ENCODE measurements around the gene ARMC5.
"Not testable (repeated sequence)": the region's sequence is repeated elsewhere in the genome, so short reads cannot be mapped to it uniquely, and the experiment has no call there.

ARMC5 gene

DNA sequence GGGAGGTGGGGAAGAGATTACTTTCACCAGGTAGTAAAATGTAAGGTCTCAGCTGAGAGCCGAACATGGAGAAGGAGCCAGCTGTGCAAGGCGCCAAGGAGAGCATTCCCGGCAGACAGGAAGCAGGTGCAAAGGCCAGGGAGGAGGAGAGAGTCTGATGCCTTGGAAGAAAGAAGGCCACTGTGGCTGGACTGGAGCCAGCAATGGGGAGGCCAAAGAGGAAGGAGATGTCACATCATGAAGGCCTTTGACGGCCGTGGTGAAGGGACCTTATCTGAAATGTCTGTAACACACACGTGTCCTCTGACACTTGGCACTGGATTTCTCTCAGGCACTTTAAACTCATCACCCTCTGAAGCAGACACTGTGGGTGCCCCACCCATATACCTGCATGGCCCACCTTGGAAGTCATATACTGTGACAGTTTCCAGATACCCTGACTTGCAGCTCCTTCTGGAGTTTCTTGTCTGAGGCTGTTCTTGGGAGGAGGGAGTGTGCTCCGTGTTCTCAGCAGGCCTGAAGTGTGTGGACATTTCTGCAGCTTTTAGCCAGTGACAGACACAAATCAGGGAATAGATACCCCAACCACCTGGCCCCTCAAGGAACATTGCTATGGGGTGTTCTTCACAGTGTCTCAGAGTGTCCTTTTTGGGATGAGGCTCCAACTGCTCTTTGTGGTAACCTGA is 21.7 kb downstream of the ARMC5 start:
- DNase-seq, result no peak

DNA sequence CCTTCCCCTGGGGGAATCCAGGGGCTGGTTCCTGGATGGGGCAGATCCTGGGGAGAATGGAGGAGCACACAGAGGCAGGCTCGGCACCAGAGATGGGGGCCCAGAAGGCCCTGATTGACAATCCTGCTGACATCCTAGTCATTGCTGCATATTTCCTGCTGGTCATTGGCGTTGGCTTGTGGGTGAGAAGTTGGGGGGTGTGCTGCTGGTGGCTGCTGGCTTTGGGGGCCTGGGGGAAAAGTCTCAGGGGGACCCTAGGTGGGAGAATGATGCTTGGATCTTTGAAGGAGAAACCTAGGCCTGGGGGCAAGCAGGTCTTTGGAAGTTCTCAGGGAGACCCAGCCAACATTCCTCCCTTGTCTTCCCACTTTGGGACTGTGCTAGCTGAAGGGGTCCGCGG is 23.8 kb downstream of the ARMC5 start, which contains the start of gene SLC5A2:
TSS of gene SLC5A2 (plus strand) at position 43 of the 400 bp plus-strand sequence. CDS start at position 57, 14 bp downstream.
- no peak for DNase-seq

DNA sequence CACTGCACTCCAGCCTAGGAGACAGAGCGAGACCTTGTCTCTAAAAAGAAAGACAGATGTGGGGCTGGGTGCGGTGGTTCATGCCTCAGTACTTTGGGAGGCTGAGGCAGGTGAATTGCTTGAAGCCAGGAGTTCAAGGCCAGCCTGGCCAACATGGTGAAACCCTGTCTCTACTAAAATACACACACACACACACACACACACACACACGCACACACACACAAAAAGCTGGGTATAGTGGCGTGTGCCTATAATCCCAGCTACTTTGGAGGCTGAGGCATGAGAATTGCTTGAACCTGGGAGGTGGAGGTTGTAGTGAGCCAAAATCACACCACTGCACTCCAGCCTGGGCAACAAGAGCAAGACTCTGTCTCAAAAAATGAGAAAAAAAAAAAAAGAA is 24.7 kb downstream of the ARMC5 start:
- not testable (repeated sequence) for DNase-seq

DNA sequence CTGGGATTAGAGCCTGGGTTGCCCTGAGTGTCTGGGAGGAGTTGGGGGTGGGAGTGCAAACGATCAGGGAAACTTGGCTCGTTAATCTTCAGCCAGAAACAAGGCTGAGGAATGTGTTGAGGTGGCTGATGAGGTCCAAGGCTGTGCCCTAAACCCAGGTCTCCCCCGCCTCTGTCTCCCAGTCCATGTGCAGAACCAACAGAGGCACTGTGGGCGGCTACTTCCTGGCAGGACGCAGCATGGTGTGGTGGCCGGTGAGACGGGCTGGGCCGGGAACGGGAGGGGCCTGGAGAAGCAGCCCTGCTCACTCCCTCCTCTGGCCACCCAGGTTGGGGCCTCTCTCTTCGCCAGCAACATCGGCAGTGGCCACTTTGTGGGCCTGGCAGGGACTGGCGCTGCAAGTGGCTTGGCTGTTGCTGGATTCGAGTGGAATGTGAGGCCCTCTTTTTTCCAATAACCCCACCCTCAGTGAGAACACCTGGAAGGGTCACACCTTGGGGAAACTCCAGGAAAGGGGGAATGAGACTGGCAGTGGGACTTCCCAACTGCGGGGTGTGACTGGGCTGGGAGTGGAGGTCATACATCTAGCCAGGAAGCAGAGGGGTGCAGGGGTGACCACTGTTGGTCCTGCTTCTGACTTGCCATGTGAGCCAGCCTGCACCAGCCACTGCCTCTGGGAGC is 25.3 kb downstream of the ARMC5 start:
- DNase-seq, result no peak

DNA sequence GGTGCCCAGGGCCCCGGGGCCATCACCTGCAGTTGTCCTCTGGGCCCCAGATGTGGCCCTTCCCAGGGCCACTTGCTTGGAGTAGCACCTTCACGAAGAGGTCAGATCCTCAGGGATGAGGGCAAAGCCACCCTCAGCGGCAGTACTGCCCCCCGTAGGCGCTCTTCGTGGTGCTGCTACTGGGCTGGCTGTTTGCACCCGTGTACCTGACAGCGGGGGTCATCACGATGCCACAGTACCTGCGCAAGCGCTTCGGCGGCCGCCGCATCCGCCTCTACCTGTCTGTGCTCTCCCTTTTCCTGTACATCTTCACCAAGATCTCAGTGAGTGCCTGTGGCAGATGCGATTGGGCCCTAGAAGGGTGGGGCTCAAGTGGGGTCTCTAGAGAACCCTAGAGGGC is 26.3 kb downstream of the ARMC5 start:
- DNase-seq, result no peak

DNA sequence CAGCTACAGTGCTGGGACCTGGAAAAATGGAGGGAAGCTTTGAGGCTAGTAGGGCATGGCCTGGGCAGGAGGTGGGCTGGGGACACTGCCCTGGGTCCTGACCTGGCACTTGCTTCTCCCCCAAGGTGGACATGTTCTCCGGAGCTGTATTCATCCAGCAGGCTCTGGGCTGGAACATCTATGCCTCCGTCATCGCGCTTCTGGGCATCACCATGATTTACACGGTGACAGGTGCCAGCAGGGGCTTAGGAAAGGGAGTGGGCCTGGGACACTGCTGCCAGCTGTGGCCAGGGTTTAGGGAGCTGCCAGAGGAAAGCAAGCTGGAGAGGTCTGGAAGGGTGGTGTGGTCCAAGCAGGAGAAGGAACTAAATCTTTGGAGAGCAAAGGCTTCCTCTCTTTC is 26.7 kb downstream of the ARMC5 start:
- no peak for DNase-seq

DNA sequence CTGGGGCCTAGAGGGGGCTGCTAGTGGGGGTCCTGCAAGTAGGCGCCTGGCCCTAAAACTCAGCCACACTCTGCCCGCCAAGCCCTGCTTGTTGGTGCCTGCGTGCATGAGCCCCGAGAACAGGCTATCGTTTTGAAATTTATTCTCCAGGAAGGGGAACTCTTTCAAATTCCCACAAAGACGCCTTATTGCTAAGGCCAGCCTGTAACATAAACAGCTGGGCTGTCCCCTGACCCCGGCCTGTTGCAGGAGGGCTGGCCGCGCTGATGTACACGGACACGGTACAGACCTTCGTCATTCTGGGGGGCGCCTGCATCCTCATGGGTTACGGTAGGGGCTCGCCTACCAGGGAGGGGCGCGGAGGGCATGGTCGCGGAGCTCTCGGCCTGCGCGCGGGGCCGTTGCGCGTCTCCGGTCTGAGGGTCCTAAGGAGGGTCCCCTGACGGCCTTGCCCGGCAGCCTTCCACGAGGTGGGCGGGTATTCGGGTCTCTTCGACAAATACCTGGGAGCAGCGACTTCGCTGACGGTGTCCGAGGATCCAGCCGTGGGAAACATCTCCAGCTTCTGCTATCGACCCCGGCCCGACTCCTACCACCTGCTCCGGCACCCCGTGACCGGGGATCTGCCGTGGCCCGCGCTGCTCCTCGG is 27.9 kb downstream of the ARMC5 start:
- DNase-seq, result no peak

DNA sequence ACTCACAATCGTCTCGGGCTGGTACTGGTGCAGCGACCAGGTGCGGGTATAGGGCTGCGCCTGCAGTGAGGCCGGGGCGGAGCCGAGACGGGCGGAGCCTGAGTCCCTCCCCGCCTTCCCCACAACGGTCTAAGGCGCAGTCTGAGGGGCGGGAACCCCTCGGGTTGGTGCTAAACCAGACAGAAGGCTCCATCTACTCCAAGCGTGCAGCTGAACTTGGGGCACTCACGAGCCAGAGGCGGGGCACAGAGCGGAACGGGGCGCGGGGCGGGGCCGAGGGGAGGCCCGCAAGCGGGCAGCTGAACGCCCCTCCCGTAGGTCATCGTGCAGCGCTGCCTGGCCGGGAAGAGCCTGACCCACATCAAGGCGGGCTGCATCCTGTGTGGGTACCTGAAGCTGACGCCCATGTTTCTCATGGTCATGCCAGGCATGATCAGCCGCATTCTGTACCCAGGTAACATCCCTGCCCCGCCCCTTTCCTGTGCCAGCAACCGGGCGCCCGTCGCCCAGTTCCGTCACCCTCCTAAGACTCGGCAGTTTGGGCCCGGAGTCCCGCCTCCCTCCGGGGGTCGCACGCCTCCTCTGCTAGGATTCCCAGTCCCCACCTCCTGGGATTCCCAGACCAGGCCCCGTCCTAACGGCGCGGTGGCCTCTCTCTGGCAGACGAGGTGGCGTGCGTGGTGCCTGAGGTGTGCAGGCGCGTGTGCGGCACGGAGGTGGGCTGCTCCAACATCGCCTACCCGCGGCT is 28.6 kb downstream of the ARMC5 start:
- peak; percentile 63 for DNase-seq

DNA sequence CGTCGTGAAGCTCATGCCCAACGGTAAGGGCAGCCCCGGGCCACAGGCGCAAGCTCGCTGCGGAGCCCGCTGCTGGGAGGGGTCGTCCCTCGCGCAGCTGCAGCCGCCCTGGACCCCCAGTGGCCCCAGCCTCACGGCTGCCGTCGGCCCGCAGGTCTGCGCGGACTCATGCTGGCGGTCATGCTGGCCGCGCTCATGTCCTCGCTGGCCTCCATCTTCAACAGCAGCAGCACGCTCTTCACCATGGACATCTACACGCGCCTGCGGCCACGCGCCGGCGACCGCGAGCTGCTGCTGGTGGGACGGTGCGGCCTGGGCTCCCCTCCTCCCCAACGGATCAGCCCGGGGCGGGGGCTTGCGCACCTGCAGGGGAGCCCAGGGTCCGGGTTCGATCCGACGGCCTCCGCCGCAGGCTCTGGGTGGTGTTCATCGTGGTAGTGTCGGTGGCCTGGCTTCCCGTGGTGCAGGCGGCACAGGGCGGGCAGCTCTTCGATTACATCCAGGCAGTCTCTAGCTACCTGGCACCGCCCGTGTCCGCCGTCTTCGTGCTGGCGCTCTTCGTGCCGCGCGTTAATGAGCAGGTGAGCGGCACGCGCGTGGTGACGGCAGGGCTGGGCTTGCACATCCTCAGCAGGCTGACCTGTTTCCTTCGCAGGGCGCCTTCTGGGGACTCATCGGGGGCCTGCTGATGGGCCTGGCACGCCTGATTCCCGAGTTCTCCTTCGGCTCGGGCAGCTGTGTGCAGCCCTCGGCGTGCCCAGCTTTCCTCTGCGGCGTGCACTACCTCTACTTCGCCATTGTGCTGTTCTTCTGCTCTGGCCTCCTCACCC is 29.4 kb downstream of the ARMC5 start:
- no peak for DNase-seq

DNA sequence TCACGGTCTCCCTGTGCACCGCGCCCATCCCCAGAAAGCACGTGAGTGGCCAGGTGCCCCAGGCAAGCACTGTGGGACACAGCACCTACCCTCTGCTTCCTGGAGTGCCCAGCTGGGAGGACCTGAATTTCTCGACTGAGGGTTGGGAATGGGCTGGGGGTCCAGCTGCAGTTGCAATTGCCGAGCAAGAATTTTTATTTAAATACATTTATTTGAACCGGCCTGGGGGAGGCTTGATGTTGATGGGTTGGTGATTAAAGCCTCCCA is 29.9 kb downstream of the ARMC5 start:
- DNase-seq, result no peak

DNA sequence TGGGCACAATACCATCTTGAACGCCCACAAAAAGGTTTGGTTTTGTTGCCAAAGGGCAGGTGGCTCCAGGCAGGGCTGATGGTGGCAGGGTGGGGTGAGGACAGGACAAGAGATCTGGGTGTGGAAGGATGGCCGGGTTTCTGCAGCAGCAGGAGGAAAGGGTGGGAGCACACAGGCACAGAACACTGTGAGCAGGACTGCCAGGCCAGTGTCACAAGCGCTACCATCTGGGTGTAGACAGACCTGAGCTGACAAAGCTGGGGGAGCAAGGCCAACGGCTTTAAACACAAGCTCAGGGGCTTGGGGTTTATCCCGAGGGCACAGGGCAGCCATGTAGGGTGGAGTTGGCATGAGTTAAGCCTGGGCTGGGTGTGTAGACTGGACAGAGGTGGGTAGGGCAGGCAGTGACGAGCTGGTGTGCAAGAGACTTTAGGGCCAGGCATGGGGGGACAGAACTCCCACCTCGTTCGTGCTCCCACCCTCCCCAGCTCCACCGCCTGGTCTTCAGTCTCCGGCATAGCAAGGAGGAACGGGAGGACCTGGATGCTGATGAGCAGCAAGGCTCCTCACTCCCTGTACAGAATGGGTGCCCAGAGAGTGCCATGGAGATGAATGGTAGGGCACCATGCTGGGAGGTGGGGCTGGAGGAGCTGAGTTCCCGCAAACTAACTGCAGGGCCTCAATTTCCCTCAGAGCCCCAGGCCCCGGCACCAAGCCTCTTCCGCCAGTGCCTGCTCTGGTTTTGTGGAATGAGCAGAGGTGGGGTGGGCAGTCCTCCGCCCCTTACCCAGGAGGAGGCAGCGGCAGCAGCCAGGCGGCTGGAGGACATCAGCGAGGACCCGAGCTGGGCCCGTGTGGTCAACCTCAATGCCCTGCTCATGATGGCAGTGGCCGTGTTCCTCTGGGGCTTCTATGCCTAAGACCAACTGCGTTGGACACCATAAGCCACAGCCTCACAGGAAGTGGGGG is 30.6 kb downstream of the ARMC5 start:
- DNase-seq, result no peak

DNA sequence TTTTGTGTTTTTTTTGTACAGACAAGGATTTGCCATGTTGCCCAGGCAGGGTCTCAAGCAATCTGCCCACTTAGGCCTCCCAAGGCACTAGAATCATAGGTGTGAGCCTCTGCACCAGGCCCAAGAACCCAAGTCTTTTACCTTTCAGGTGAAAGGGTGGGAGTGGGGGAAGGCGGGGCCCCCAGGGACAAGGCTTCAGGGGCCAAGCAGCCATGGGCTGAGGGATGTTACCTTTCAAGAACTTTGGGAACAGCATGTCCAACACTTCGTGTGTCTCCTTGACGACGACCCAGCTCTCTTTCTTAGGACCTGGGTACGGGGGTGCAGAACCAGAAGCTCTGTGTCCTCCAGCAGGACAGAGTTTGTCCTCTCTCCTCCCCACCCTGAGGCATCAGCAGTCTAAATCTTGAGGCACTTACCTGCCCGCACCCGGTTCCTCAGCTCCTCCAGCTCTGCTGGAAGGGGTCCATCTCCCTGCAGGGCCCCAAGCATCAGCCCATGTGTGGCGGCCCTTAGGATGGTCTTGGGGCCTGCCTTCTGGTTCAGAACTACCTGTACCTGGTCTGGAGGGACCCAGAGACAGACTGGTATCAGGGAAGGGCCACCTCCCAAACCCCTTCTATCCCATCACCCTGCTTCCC is 32.6 kb downstream of the ARMC5 start:
- DNase-seq, result no peak

DNA sequence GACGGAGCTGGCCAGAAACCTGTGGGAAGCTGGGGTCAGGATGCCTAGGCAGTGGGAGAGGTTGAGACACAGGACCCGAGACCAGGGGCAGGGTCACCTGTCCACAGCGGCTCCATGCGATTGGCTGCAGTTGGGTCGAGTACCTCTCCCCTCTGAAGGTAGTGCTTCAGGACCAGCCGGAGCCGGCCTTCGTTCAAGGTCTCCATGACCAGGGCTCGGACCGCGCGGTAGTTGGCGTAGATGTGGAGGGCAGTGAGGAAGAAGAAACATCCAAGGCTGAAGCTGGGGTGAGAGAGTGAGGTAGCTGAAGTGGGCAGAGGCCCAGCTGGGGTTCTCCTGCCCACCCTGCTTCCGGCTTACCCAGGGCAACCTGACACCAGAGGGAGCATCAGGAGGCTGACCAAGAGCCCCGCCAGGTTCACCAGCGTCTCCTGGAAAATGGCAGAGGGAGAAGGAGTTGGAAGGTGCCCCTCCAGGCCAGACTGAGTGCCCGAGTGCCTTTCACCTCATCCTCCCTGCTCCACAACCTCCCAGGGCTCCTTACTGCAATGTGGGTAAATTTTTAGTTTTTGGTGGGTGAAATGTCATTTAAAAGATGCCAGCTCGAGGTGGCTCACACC is 34.3 kb downstream of the ARMC5 start:
- DNase-seq, result no peak

DNA sequence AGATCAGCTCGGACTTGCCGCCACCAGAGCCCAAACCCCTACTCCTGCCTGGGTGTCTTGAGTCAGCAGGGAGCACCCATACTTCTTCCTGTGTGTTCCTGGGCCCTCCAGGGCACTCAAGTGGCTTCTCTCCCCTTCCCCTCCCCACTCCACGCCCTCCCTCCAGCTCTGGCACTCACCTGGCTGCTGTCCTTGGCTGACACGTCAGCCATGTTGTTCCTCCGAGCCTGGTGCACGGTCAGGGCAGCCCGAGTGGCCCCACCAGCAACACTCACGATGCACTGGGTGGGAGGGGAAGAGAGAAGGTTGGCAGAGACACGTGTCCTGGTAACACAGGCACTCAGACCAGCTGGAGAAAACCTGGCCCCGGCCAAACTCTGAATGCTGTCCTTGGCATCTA is 37.4 kb downstream of the ARMC5 start:
- no peak for DNase-seq

DNA sequence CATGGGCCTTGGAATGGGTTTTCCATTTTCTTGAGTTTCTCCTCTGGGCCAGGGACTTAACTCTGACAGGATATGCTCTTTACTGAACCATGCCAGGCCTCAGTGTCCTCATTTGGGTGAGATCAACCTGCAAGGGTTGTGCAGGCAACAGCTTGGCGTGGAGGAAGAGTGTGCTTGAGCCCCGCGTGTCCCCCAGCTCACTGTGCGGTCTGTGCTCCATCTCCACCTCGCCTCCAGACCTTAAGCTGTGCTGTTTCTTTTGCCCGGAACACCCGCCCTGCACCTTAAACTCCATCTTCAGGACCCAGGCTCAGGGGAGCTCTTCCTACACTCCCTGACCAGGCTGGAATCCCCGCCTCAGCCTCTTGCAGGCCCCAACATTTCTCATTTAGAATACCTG is 39.2 kb downstream of the ARMC5 start:
- no peak for DNase-seq

DNA sequence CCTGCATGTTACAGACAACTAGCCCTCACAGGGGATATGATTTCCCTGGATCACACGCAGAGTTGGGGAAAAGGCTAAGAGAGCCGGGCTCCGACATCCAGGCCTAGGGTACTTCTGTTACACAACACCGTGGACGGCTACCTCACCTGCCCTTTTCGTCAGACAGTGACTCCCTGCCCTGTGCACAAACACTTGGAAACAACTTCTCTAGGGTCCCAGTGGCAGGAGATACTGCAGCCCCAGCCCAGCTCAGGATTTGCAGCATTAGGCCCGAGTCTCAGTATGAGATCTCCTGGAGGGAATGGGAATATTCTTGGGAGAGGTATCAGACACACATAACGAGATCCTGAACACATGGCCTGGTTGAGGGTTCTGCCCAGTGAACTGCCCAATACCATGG is 40.6 kb downstream of the ARMC5 start:
- no peak for DNase-seq

DNA sequence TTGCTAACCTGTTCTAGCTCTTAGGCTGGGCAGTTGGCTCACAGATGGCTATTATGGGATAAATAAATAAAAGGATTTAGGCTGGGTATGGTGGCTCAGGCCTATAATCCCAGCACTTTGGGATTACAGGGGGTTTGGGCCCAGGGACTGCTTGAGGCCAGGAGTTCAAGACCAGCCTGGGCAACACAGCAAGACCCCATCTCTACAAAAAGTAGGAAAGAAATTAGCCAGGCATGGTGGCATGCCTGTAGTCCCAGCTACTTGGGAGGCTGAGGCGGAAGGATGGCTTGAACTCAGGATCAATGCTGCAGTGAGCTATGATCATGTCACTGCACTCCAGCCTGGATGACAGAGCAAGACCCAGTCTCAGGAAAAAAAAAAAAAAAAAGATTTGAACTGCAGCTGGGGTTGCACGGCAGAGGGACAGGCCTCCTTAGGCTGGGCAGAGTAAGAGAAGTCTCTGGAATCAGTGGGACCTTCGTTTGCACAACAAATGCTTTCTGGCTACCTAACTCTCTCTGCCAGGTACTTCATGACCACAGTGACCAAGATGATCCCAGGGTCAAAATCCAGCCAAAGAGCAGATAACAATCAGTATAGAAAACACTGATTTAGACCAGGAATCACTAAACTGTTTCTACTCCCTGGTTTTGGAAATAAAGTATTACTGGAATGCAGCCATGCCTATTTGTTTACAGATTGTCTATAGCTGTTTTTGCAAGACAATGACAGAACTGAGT is 42.1 kb downstream of the ARMC5 start:
- DNase-seq, result no peak

DNA sequence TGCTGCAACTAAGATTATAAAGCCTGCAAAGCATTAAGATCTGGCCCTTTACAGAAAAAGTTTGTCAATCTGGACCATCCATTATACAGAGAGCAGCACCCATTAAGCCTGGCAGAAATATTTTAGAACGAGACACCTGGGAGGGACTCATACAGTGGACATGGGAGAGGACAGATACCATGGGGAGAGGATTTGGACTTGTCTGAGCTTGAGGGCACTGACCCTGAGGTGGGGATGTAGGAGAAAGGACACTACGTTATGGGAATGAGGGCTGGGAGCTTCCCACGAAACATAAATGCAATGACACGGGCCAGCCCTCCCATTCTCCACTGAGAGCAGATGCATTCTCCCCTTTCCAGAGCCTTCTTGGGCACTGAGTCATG is 42.7 kb downstream of the ARMC5 start:
- DNase-seq, result no peak

DNA sequence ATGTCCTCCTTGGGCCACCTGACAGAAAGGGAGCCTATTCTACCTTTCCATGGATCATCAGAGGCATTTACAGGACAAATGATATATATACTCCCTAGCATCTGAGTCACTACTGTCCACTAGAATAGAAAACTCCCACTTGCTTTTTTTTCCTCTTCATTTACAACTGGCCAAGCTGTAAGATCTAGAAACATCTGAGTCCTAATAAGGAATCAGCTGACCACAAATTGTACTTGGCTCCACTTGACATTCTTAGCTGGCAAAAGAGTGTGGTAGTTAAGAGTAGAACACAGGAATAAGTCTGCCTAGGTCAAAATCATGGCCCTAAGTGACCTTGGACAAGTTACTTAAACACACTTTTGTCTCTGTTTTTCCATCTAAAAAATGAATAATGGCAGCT is 43.7 kb downstream of the ARMC5 start:
- no peak for DNase-seq

DNA sequence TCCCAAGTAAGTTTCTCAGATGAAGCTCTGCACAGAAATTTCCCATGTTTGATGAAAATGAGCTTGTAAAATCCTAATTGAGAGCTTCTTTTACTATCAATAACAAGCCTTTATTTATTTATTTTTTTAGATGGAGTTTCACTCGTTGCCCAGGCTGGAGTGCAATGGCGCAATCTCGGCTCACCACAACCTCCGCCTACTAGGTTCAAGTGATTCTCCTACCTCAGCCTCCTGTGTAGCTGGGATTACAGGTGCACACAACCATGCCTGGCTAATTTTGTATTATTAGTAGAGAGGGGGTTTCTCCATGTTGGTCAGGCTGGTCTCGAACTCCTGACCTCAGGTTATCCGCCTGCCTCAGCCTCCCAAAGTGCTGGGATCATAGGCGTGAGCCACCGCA is 44.3 kb downstream of the ARMC5 start:
- not testable (repeated sequence) for DNase-seq

Data from activated CD4-positive, alpha-beta T cell treated with anti-CD3 and anti-CD28 coated beads for 1 hour (primary cell).